Measurements from ENCODE around the gene TRMT10A. TPM values are rescaled to one million over a fixed set of nuclear protein-coding genes. Genes with fewer than 3 reads are reported as not detected.
A peak's percentile ranks its signal among the peaks of the same experiment; 100 is the strongest.

The TRMT10A gene
- total RNA-seq, 6 donors from 2014 or later: 1.00 to 22.8 (median 5.2) TPM

DNA sequence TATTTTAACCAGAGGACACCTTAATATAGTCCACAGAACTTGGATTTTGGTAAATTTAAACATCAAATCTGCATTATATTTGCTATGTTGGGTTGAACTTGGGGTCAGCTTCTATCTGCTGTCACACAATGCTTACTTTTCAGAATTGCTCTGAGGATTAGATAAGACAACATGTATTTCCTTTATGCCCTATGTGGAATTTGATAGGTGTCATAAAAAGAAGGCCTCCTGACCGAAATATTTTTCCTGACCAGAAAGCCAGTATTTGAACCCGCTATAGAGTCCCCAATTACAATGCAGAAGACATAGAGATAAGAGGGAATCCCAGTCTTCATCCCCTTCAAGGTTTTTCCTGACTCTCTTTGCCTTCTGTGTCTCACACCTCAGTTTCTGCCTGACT, 14.9 kb upstream of the TRMT10A start:
- H3K9me3 ChIP-seq: no peaks in the 10 kb centered on the region
- no peaks in the 10 kb centered on the region for H3K27me3 ChIP-seq
- H3K36me3 ChIP-seq: no peaks in the 10 kb centered on the region
- DNase-seq (no peak), ATAC-seq (ENCODE audit: low FRiP score in 2 of 2) (no peak)
- 82 to 90% methylated on average over 2 of the region's 2 CpGs for WGBS, 2 donors
- H3K4me3 ChIP-seq: no peak overlapping the region
- H3K4me1 ChIP-seq: no peaks in the 10 kb centered on the region
- no peak for TF ChIP-seq POLR2A (IDR thresholded peaks at IDR 0.05)
- TF ChIP-seq, protein P1, sequence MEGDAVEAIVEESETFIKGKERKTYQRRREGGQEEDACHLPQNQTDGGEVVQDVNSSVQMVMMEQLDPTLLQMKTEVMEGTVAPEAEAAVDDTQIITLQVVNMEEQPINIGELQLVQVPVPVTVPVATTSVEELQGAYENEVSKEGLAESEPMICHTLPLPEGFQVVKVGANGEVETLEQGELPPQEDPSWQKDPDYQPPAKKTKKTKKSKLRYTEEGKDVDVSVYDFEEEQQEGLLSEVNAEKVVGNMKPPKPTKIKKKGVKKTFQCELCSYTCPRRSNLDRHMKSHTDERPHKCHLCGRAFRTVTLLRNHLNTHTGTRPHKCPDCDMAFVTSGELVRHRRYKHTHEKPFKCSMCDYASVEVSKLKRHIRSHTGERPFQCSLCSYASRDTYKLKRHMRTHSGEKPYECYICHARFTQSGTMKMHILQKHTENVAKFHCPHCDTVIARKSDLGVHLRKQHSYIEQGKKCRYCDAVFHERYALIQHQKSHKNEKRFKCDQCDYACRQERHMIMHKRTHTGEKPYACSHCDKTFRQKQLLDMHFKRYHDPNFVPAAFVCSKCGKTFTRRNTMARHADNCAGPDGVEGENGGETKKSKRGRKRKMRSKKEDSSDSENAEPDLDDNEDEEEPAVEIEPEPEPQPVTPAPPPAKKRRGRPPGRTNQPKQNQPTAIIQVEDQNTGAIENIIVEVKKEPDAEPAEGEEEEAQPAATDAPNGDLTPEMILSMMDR (IDR thresholded peaks at IDR 0.05): no peak
- no peak for TF ChIP-seq POLR2AphosphoS5 (IDR thresholded peaks at IDR 0.05)
- TF ChIP-seq EP300 (IDR thresholded peaks at IDR 0.05): no peak
- H3K27ac ChIP-seq: no peak overlapping the region

DNA sequence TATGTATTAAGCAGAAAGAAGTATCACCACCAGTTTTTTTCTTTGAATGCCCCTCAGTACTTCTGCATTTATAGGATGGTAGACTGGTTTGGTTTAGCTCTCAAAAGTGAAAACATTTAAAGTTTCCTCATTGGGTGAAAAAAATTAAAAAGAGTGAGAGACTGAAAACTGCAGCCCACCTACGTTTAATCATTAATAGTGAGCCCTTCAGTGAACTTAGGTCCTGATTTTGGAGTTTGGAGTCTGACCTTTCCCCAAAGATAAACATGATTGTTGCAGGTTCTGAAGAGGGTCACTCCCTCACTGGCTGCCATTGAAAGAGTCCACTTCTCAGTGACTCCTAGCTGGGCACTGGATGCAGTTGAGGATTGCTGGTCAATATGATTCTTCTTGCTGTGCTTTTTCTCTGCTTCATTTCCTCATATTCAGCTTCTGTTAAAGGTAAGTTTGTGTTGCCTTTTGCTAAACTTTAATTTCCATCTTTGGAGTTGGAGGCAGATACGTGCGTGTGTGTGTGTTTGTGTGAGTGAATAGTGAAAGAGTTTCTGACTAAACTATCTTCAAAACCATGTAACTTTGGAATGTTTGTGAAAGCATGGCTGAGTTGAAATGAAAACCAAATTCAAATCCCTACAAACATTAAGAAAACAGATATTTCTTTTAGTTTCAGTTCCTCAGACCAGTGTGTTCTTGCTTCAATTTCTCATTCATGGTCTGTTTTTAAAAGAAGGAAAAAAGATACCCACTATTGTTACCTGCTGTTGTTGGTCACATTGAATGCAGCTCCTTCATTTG, 10.9 kb upstream of the TRMT10A start, which contains the start of gene MTTP:
Gene MTTP, plus strand, starts transcription at position 295 of the 795 bp plus-strand sequence. Its CDS starts 86 bp downstream, at position 381.
- DNase-seq: no peak

DNA sequence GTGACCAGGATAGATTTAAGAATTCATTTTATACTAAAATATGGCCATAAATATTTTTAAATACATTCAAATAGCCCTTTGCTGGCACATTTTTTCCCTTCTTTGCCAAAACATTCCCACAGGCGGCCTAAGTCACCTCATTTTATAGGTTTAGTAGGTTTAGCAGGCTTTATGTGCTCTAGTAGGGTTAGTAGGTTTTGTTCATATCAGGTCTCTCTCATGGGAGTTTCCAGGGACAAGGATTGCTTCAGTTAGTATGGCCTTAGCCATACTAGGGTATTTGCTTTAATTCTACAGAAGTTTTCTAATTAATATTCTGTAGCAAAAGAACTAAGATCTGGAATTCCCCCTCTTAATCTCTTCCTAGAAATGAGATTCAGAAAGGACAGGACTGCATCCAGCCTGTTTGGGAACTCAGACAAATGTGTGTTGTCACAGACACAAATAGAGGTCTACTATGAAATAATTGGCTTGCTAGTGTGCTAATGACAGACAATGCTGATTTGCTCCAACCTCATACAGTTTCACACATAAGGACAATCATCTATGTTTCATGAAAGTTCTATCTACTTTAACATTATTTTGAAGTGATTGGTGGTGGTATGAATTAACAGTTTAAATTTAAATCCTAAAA, 10.0 kb upstream of the TRMT10A start:
- no peaks in the 10 kb centered on the region for H3K27me3 ChIP-seq
- peaks cover 0 to 5% (median 0%) of the 10 kb centered on the region in 4 donors for H3K4me1 ChIP-seq
- H3K36me3 ChIP-seq: no peaks in the 10 kb centered on the region
- 86 to 88% methylated on average over 1 of the region's 1 CpG for WGBS, 2 donors
- H3K27ac ChIP-seq: no peak overlapping the region
- no peak for DNase-seq
- H3K4me3 ChIP-seq: no peak overlapping the region
- H3K9me3 ChIP-seq: no peaks in the 10 kb centered on the region
- no peak for ATAC-seq (ENCODE audit: low FRiP score in 2 of 2)
- TF ChIP-seq POLR2A (IDR thresholded peaks at IDR 0.05) (no peak), EP300 (IDR thresholded peaks at IDR 0.05) (no peak)

More for the DNA sequence above, 10.9 kb upstream of the TRMT10A start, which contains the start of gene MTTP:
- H3K9me3 ChIP-seq: no peaks in the 10 kb centered on the region
- ATAC-seq (ENCODE audit: low FRiP score in 2 of 2): no peak
- H3K36me3 ChIP-seq: no peaks in the 10 kb centered on the region
- TF ChIP-seq POLR2A (IDR thresholded peaks at IDR 0.05) (no peak), EP300 (IDR thresholded peaks at IDR 0.05) (no peak), POLR2AphosphoS5 (IDR thresholded peaks at IDR 0.05) (no peak)
- TF ChIP-seq, protein P1 (IDR thresholded peaks at IDR 0.05): no peak
- 72 to 87% methylated on average over 3 of the region's 3 CpGs for WGBS, 2 donors
- H3K27ac ChIP-seq: no peak within 1 kb of the TSS
- H3K4me1 ChIP-seq: peaks cover 0 to 5% (median 0%) of the 10 kb centered on the region in 4 donors
- no peaks in the 10 kb centered on the region for H3K27me3 ChIP-seq
- no peak within 1 kb of the TSS for H3K4me3 ChIP-seq

DNA sequence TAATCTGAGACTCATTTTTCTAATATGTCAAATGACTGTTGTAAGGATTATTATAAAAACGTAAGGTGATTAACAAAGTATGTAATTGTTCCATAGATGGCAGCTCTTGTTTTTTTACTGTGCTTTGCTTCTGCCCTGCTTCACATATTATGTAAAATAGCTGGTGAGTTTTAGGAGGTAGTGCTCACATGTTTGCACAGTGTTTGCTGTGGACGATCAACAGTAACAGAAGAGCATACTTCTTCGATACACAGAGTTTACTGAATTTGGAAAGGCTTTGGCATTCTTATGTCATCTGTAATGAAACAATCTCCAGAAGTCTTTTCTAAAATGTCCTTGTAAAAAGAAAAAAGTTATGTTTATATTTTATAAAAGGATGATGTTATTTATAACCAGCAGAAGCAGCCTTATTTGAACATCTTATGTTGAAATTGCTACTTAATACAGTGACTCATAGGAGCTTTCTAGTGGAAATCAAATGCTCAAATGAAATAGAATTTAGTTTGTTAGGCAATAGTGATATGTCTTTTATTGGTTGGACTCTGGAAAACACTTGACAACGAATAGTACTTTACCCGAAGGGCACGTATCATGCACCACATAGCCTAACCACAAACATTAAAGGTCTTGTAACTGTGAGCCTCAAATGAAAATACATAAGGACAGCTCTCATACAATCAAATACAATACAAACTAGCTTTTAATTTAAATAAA, 8.8 kb upstream of the TRMT10A start:
- TF ChIP-seq EP300 (IDR thresholded peaks at IDR 0.05) (no peak), POLR2A (IDR thresholded peaks at IDR 0.05) (no peak), POLR2AphosphoS5 (IDR thresholded peaks at IDR 0.05) (no peak)
- TF ChIP-seq, protein P1 (IDR thresholded peaks at IDR 0.05): no peak
- H3K4me1 ChIP-seq: peaks cover 0 to 5% (median 0%) of the 10 kb centered on the region in 4 donors
- no peaks in the 10 kb centered on the region for H3K27me3 ChIP-seq
- no peaks in the 10 kb centered on the region for H3K36me3 ChIP-seq
- H3K27ac ChIP-seq: peak overlapping the region in 2 of 4 donors; percentile 18 to 19
- no peaks in the 10 kb centered on the region for H3K9me3 ChIP-seq
- peak in 1 of 2 donors; percentile 14 for ATAC-seq (ENCODE audit: low FRiP score in 2 of 2)
- no peak for DNase-seq
- no peak overlapping the region for H3K4me3 ChIP-seq
- WGBS, 2 donors: 59 to 67% methylated on average over 6 of the region's 6 CpGs

DNA sequence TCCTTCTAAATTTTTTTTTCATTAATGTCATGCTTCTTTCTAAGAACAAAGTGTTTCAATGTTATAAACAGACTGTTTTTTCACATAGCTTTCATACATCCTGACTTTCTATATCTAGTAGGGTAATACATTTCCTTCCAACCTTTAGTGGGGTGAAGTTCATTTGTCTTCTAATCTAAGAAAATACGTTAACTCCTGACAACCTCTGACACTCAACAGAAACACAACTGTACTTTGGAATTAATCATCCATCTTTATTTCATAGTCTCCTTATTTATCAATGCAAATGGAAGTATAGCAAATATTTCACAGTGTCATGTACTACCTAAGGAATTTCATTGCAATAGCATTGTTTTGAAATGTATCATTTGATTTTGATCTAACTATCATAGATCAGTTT, 8.0 kb upstream of the TRMT10A start:
- Histone ChIP-seq H3K9me3 (no peaks in the 10 kb centered on the region), H3K27me3 (no peaks in the 10 kb centered on the region), H3K4me1 (peaks cover 0 to 5% (median 0%) of the 10 kb centered on the region in 4 donors), H3K27ac (no peak overlapping the region), H3K36me3 (no peaks in the 10 kb centered on the region), H3K4me3 (no peak overlapping the region)
- TF ChIP-seq EP300 (IDR thresholded peaks at IDR 0.05): no peak
- TF ChIP-seq POLR2A (IDR thresholded peaks at IDR 0.05): no peak
- TF ChIP-seq POLR2AphosphoS5 (IDR thresholded peaks at IDR 0.05): no peak
- TF ChIP-seq, protein P1 (IDR thresholded peaks at IDR 0.05): no peak
- 40 to 45% methylated on average over 1 of the region's 1 CpG for WGBS, 2 donors
- DNase-seq (no peak), ATAC-seq (ENCODE audit: low FRiP score in 2 of 2) (no peak)
